ENCODE data around the gene TTC29.
"Not testable (repeated sequence)": the region's sequence is repeated elsewhere in the genome, so short reads cannot be mapped to it uniquely, and the experiment has no call there.

Gene TTC29

DNA sequence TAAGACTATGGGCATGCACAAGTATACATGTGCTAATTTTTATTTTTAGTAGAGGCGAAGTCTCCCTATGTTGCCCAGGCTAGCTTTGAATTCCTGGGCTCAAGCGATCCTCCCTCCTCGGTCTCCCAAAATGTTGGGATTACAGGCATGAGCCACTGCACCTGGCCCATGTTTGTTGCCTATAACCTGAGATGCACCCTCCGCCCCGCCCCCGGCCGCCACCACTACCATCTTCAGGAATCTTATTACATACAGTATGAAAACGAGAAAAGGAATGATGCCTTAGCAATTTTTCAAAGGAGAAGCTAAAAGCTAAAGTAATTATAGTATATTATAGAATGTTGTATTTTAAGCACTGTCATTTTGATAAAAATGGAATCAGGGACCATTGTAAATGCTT, 245.8 kb downstream of the TTC29 start:
- DNase-seq (ENCODE audit: low spot score) = no peak

DNA sequence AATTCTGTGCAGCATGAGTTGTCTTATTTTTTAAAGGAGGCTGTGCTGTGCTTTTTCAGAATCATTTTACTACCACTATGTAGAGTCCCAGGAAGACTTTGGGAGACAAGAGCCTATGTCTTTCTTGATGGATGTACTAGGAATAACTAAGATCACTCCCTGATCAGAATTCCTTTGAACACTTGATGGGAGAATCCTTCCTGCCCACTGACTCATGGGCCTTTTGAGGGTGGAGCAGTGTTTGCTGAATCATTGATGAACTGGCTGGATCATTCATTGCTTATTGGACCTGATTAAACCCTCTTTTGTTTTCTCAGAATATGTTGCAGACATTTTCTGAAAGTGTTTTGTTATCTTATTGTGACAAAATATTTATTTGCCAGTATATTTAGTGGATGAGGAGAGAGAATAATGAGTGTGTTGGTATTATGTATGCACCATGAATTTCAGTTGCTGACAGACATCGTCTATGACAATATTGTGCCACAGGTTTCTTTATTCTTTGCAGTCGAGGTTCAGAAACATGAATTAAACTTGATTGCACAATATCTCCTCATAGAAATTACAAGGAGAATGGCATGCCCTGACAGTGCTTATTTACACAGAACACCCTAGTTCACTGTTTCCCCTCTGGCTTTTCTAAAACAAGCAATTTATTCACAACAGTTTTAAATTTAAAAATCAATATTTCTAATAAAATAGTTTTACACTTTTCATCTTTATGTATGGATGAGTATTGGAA, 270.7 kb downstream of the TTC29 start:
- DNase-seq (ENCODE audit: low spot score) = no peak

DNA sequence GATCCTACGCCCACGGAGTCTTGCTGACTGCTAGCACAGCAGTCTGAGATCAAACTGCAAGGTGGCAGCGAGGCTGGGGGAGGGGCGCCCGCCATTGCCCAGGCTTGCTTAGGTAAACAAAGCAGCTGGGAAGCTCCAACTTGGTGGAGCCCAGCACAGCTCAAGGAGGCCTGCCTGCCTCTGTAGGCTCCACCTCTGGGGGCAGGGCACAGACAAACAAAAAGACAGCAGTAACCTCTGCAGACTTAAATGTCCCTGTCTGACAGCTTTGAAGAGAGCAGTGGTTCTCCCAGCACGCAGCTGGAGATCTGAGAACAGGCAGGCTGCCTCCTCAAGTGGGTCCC, 281.7 kb downstream of the TTC29 start:
- not testable (repeated sequence) for DNase-seq (ENCODE audit: low spot score)

DNA sequence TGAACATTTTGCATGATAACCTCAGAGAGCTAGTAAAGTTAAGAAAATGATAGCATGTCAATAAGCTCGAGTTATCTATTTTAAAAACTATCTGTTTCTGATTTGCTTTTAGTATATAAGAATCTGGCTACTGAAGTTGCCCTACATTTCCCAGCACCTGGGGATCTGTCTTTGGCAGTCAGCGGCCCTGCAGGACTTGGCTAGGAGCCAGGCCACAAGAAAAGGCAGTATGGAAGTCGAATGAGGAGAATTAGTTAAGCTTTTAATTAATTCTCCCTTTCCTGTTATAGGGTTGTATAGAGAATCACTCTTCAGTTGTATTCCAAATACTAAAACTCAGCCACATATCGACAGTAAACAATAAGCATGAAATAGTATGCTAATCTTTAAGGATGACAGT, 284.3 kb downstream of the TTC29 start:
- no peak for DNase-seq (ENCODE audit: low spot score)

Measured in globus pallidus (tissue), 1 donor.